H1 (cell line): ENCODE measurements around the gene ZDHHC1. TPM values are rescaled to one million over a fixed set of nuclear protein-coding genes. Genes with fewer than 3 reads are reported as not detected.

ENCODE experiments used
- HDAC6 ChIP-seq: IDR thresholded peaks from one replicate; pipeline ENCODE4 v1.7.1; 2012; ENCODE audit warnings: low read depth, mild to moderate bottlenecking, inconsistent platforms, low read length, moderate library complexity
- KDM1A ChIP-seq: fragments of 200-600, 300-600 bp; sonication (generic); IDR thresholded peaks from 2 replicates; pipeline ENCODE4 v1.7.1; 2016; ENCODE audit warnings: mild to moderate bottlenecking, low read length, borderline replicate concordance
- RNF2 ChIP-seq: fragments of 200-900, 300-1000 bp; sonication (generic); IDR thresholded peaks from 2 replicates; pipeline ENCODE4 v1.7.1; 2016; ENCODE audit warnings: borderline replicate concordance, low read depth, mild to moderate bottlenecking, antibody characterized with exemption, low read length; ENCODE audit not compliant: poor library complexity, severe bottlenecking; ENCODE audit errors: missing control alignments
- polyA plus RNA-seq, 7 experiments: library from polyadenylated mRNA; depleted of rRNA in 3 of 7; stranded (reverse) in 5 of 7; unstranded in 2 of 7; fragments of >200 nt in 5 of 7; fragments of 200-250 nt in 2 of 7; gene quantifications; 1 replicate in 5 of 7; 2 replicates in 1 of 7; 4 replicates in 1 of 7; pipeline versions ENCODE4 v1.2.1 to v1.2.3, GENCODE V29; 2011 to 2013; ENCODE audit warnings: missing spikeins in 2 of 7, mixed read lengths in 2 of 7
- total RNA-seq: library from RNA; stranded (reverse); fragmentation: NEBNext Ultra II Directional; extraction: Animal tissue kit (Norgen Biotek cat#: 25700); gene quantifications from 2 replicates; pipeline ENCODE4 v1.2.1, GENCODE V29; 2021

Gene ZDHHC1
- total and polyA plus RNA-seq, 2 of the 8 experiments (the other 6 are each of a cell fraction or from before 2014, with no cell fraction given): 3.1 to 4.9 TPM

DNA sequence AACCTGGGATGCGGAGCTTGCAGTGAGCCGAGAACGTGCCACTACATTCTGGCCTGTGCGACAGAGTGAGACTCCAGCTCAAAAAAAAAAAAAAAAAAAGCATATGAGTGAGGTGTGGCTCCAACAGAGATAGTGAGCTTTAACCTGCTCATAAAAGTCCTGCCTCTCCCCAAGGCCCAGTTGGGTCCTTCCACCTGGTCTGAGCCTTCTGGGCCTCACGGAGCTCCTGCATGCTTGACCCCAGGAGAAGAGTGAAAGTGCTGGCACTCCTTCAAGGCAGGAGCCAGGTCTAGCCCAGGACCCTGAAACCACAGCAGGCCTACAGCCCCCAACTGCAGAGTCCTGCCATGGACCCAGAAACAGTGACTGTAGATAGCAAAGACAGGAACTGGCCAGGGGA, 32.3 kb upstream of the ZDHHC1 start (continued):
- no peak for TF ChIP-seq RNF2
- no peak for TF ChIP-seq HDAC6
- TF ChIP-seq KDM1A: no peak
